LNCaP clone FGC (cell line): ENCODE data around the gene AQP12A.

Experiments
- DNase-seq: peaks from one replicate; pipeline ENCODE4 v3.0.0-alpha.2; 2011; ENCODE audit warnings: low read depth
- H3K4me3 ChIP-seq: 2 replicates; pipeline ENCODE4 v1.5.1; 2011; ENCODE audit warnings: mild to moderate bottlenecking, low read depth, low read length, control low read depth
- TF ChIP-seq, protein P1 (sequence below): IDR thresholded peaks from 2 replicates; pipeline ENCODE4 v1.5.1; 2012; ENCODE audit warnings: mild to moderate bottlenecking; ENCODE audit not compliant: control insufficient read depth, insufficient read depth; ENCODE audit errors: extremely low read depth

AQP12A gene

DNA sequence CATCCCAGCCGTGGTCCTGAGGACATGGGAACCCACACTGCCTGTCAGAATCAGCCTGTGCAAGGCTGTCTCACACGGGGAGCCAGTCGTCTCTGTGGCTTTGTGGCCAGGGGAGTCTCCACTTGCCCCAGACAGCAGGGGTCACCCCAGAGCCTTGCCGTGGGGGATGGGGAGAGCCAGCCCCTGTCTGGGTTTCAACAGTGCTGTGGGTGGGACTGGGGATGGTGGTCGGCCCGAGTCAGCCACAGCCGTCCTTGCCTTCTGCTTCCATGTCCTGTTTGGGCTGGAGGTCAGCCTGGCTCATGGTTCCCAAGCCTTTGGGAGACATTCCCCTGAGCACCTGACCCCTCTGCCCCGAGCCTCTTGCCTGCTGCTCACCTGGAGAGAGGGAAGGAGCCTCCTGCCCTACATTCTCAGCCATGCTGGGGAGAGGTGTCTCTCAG, 46.8 kb upstream of the AQP12A start:
- DNase-seq, result no peak
- no peak overlapping the region for H3K4me3 ChIP-seq
- TF ChIP-seq, protein P1, sequence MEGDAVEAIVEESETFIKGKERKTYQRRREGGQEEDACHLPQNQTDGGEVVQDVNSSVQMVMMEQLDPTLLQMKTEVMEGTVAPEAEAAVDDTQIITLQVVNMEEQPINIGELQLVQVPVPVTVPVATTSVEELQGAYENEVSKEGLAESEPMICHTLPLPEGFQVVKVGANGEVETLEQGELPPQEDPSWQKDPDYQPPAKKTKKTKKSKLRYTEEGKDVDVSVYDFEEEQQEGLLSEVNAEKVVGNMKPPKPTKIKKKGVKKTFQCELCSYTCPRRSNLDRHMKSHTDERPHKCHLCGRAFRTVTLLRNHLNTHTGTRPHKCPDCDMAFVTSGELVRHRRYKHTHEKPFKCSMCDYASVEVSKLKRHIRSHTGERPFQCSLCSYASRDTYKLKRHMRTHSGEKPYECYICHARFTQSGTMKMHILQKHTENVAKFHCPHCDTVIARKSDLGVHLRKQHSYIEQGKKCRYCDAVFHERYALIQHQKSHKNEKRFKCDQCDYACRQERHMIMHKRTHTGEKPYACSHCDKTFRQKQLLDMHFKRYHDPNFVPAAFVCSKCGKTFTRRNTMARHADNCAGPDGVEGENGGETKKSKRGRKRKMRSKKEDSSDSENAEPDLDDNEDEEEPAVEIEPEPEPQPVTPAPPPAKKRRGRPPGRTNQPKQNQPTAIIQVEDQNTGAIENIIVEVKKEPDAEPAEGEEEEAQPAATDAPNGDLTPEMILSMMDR, result no peak

DNA sequence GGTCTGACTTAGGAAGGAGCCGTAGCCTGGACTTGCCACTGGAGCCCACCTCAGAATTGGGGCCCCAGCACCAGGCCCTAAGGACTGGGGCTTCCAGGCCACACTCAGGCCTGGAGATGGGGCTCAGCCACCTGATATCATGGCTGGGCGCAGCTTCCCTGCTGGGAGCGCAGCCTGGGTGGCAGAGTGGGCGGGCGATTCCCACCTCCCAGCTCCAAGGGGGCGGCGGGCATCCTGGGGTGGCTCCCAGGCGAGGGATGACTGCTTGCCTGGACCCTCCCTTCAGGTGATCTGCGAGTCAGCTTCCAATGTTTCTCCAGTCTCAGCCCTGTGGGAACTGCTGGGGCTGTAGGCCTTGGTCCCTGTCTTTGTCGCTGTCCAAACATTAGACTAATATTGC, 46.3 kb upstream of the AQP12A start:
- peak overlapping the region; percentile 52 for H3K4me3 ChIP-seq
- TF ChIP-seq, protein P1, result no peak
- DNase-seq, result no peak

GRCh38 chr2:240645801-240646175, 45.9 kb upstream of the AQP12A start:
- no peak for DNase-seq
- TF ChIP-seq, protein P1, result no peak
- H3K4me3 ChIP-seq, result peak overlapping the region; percentile 52

GRCh38 chr2:240646176-240646899, 45.3 kb upstream of the AQP12A start:
- H3K4me3 ChIP-seq, result peak overlapping the region; percentile 52
- DNase-seq, result no peak
- TF ChIP-seq, protein P1, result no peak

GRCh38 chr2:240646900-240647502, 44.7 kb upstream of the AQP12A start:
- no peak for DNase-seq
- TF ChIP-seq, protein P1, result no peak

GRCh38 chr2:240647503-240648154, 44.0 kb upstream of the AQP12A start:
- TF ChIP-seq, protein P1, result no peak
- DNase-seq, result no peak
- no peak overlapping the region for H3K4me3 ChIP-seq

More at GRCh38 chr2:240646900-240647502, 44.7 kb upstream of the AQP12A start:
- H3K4me3 ChIP-seq, result peak overlapping the region; percentile 52
